Measurements from ENCODE around the gene ZSCAN9.

ZSCAN9 gene

GRCh38 chr6:28225056-28225834, at the start of gene ZSCAN9:
ZSCAN9 (plus strand) TSS chr6:28225275; CDS start chr6:28227085, 1,810 bp downstream.
- DNase-seq, result peak; percentile 49

GRCh38 chr6:28176373-28176772, 48.7 kb upstream of the ZSCAN9 start:
- DNase-seq, result no peak

GRCh38 chr6:28182255-28182654, 42.8 kb upstream of the ZSCAN9 start:
- DNase-seq, result no peak

- no peak for DNase-seq
Observed at GRCh38 chr6:28188111-28188979, 36.7 kb upstream of the ZSCAN9 start.

- no peak for DNase-seq
Observed at GRCh38 chr6:28200020-28200419, 25.1 kb upstream of the ZSCAN9 start.

- no peak for DNase-seq
Observed at GRCh38 chr6:28203201-28203600, 21.9 kb upstream of the ZSCAN9 start.

GRCh38 chr6:28205879-28206278, 19.2 kb upstream of the ZSCAN9 start:
- DNase-seq, result no peak

- DNase-seq, result no peak
Observed at GRCh38 chr6:28206527-28206926, 18.5 kb upstream of the ZSCAN9 start.

- no peak for DNase-seq
Observed at GRCh38 chr6:28206928-28207509, 18.1 kb upstream of the ZSCAN9 start.

- DNase-seq, result no peak
Observed at GRCh38 chr6:28207510-28208110, 17.5 kb upstream of the ZSCAN9 start.

- DNase-seq, result no peak
Observed at GRCh38 chr6:28208111-28208659, 16.9 kb upstream of the ZSCAN9 start.

GRCh38 chr6:28209753-28210535, 15.1 kb upstream of the ZSCAN9 start:
- DNase-seq, result no peak

GRCh38 chr6:28211840-28212509, 13.1 kb upstream of the ZSCAN9 start:
- no peak for DNase-seq

GRCh38 chr6:28212510-28213212, 12.4 kb upstream of the ZSCAN9 start:
- DNase-seq, result no peak

- DNase-seq, result no peak
Observed at GRCh38 chr6:28213213-28213523, 11.9 kb upstream of the ZSCAN9 start.

GRCh38 chr6:28215425-28215824, 9.7 kb upstream of the ZSCAN9 start:
- DNase-seq, result no peak

- no peak for DNase-seq
Observed at GRCh38 chr6:28217890-28218289, 7.2 kb upstream of the ZSCAN9 start.

- no peak for DNase-seq
Observed at GRCh38 chr6:28218312-28219248, 6.5 kb upstream of the ZSCAN9 start.

GRCh38 chr6:28220257-28221133, 4.6 kb upstream of the ZSCAN9 start:
- no peak for DNase-seq

All from activated gamma-delta T cell treated with Interleukin-2 at 50 U/mL for 16 hours (primary cell).